NCI-H2227 (cell line): Measurements from ENCODE around the gene CHCHD3.

ENCODE experiments used
- DNase-seq: peaks from one replicate; lab custom pipeline; 2025; ENCODE audit not compliant: unreplicated experiment; lab: John Stamatoyannopoulos, UW

The CHCHD3 gene

DNA sequence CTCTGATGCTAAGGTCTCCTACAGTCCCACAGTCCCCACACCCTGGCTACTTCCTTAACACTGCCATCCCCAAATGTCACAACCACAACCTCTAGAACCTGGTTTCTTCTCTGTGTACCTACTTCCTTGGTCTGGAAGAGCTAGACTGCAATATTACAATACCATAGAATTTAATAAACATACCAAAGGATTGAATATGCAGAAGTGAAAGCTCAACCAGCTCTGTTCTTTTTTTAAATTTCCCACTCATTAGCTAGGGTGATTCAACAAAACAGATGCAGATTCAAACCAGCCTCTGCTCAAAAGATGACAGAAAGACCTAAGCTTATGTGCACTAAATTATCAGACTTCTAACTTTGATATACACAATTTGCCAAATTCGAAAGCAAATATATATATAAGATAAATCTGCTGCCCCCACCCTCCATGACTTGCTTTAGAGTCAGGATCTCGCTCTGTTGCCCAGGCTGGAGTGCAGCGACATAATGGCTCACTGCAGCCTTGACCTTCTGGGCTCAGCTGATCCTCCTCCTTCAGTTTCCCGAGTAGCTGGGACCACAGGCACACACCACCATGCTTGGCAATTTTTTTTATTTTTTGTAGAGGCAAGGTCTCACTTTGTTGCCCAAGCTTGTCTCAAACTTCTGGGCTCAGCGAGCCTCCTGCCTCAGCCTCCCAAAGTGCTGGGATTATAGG lies 212.6 kb downstream of the CHCHD3 start:
- DNase-seq: no peak

DNA sequence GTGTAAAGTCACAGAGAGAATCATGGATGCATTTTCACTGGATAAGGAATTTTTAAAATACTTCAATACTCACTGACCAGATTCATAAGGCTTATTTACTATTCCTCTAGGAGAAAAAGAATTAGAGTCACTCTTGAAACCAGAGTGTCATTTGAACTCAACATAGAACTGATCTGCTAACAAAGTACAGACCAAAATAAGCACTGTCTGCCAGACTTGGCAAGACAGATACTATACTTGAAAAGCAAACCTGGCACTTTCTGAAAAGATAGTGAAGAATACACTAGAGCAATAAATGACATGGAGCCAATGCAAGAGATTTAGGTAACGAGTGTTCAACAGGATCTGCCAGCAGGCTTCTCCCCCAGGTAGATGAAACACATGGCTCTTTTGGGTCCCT lies 215.3 kb downstream of the CHCHD3 start:
- no peak for DNase-seq

DNA sequence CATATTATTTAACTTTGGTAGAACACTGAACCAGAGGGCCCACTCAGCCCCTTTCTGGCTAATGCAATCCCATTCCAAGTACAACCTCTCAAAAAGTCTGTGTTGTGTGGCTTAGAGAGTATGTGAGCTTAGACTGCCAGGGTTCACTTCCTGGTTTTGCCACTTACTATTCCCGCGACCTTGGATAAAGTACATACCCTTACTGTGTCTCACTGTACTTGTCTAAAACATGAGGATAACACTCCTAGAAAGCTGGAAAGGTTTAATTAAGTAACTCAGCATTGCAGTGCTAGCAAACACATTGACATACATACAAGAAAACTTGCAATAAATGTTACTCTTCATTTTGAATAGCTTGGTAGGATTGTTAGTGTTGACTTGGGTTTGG lies 215.8 kb downstream of the CHCHD3 start:
- no peak for DNase-seq

DNA sequence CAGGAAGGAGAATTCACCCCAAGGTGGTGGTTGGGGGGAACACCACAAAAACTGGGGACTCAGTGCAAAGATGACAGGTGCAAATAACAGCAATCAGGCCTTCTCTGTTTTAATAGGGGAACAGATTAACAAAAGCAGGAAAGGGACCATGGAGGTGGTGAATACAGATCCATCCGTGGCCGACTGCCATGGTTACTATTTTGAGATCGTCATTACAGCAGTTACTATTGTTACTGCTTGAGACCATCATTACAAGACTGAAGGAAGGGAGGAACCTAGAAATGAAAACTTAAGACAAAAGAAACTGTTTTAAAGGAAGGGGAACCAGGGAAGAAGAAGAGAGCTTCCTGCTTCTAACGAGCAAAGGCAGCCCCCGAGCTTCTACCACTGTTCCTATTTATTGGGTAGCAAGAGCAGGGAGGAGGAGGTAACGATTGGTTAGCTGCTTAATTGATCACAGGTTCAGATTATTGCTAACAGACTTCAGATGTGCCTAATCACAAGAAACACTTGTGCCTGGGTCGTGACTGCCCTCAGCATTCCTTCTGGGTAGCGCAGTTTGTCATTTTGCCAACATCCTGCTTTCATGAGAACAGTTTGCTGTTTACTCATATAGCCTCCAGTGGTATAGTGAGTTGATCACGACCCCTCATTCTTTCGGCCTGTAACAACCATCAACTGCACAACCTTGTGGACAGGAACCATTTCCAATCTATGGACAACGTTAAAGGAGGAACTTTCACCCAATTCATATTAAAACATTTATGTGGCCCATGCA lies 216.3 kb downstream of the CHCHD3 start:
- no peak for DNase-seq

DNA sequence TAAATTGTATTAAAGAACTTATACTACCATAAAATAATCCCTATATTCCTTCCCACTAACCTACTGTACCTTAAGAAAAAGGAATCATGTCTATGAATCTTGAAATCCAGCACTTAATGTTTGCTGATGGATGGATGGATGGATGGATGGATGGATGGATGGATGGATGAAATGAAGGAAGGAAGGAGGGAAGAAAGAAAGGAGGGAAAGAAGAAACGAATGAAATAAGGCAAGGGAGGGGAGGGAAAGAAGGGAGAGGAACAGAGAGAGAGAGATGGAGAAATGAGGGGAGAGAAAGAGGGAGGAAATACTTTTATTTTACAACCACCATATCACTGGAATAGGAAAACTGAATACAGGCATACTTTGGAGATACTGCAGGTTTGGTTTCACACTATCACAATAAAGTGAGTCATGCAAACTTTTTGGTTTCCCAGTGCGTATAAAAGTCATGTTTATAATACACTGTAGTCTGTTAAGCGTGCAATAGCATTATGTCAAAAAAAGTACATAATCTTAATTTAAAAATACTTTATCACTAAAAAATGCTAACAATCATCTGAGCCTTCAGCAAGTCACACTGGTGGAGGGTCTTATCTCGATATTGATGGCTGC lies 219.8 kb downstream of the CHCHD3 start:
- DNase-seq: no peak

DNA sequence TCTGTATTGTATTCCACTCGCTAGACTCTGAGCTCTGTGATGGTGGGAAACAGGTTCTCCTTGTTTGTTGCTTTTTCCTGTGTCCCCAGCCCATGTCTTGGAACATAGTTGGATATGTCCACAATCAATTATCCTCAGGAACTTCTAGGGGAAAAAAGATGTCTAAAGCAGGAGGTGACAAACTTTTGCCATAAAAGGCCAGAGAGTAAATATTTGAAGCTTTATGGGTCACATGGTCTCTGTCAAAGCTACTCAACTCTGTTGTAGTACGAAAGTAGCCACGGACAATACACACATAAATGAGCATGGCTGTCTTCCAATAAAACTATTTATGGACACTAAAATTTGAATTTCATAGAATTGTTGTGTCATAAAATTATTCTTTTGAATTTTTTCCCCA lies 220.5 kb downstream of the CHCHD3 start:
- DNase-seq: no peak

DNA sequence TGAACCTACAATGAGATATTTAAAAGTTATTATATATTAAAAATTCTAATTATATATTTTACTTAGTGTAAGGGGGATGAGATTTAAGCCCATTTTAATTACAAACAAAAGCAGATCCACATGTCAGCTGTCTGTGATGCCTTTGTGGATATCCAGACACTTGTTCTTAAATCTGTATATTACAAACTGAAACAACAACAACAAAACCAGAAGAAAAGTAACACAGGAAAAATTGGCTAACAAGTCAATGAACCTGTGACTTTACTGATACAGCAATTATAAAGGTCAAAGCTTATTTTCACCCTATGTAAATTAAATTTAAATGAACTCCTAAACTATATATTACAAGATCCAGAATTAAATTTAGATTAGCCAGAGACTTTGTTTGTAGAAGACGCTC lies 222.7 kb downstream of the CHCHD3 start:
- no peak for DNase-seq

DNA sequence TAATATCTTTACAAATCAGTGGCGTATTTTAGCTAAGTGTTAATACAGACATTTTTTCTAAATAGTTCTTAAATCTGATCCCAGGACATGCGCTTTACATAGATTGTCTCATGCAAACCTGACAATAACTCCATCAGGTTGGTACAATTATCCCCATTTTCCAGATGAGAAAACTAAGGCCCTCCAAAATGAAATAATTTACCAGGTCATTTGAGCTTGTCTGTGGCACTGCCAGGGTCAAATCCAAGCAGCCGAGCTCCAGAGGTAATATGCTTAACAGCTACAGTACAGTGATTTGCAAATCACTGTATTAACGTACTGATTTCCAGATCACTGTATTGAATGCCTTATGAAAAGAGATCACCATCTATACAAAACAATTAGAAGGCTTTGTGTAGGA lies 223.1 kb downstream of the CHCHD3 start:
- DNase-seq: no peak

DNA sequence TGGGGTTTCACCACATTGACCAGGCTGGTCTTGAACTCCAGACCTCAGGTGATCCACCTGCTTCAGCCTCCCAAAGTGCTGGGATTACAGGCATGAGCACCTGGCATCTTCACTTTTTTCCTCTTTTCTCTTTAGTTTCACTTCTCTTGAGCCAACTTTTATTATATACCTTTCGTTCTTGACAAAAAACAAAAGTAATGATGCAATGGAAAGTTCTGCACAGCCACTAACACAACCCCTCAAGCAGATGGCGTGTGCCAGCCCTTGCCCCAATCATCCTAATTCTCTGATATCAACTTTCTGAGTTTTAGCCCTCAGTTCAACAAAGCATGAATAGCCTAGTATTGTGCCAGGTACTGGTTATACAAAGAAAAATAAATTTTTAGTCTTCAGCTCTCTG lies 223.6 kb downstream of the CHCHD3 start:
- DNase-seq: no peak

DNA sequence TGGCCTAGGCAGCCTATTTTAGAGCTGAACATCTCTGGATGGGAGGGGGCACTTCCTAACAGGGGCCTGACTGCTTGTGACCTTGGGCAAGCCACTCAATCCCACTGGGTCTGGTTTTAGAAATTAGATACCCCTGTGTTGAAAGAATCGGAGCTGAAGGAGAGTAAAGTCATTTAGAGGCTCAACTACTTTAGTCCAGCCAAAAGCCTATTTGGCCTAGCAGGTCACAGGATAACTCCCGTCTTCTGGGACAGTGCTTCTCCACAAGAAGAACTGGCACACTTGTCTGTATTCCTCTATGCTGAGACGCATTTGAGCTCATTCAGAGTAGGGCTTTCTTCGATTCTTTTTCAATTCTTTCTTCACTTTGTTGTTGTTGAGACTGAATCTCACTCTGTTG lies 224.2 kb downstream of the CHCHD3 start:
- DNase-seq: no peak

DNA sequence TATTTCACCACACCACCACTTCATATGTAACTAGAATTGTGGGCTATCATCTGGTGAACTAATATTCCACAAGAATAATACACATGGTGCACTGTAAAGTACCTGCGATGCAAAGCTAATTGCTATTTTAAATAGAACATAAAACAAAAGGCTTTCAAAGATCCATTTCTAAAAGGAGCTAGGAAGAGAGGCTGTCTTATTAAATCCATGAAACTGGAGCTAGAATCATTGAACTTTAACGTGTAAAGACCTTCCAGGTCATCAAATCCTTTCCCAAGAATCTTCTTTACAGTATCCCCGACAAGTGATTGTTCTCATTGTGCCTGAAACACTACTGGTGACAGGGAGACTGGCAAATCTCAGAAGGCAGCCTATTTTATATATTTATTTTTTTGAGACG lies 224.9 kb downstream of the CHCHD3 start:
- no peak for DNase-seq

DNA sequence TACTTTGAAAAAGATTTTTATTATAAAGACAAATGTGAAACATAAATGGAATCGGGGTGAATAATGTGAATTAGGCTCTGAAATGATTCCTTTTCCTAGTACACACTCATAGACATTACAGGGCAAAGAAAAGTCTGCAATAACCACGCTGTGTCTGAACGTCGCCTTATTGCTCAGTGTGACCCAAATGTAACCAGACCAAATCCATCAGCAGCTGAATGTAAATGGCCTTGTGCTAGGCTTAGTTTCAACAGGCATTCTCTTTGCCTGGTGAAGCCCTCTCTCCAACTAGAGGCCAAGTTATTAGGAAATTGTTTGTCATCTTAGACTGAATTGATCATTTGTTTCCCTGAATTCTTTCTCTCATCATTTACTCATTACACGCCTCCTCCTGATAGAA lies 225.5 kb downstream of the CHCHD3 start:
- no peak for DNase-seq

DNA sequence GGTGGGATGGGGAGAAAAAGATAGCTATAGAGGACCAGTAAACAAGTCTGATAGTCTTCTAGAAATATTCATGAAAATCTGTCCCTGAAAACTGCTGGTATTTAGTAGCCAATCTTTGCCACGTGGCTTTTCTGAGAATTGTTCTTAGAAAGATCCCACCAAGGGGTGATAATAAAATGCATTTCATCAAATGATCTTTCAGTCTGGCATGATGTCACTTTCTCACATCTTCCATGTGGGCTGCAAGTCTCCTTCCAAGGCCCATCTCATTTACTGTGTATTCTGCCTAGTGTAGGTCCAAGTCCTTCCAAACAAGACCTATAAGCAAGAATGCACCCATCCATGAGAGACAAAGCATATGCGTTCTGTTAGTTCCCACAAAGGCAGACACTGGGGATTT lies 226.0 kb downstream of the CHCHD3 start:
- no peak for DNase-seq

DNA sequence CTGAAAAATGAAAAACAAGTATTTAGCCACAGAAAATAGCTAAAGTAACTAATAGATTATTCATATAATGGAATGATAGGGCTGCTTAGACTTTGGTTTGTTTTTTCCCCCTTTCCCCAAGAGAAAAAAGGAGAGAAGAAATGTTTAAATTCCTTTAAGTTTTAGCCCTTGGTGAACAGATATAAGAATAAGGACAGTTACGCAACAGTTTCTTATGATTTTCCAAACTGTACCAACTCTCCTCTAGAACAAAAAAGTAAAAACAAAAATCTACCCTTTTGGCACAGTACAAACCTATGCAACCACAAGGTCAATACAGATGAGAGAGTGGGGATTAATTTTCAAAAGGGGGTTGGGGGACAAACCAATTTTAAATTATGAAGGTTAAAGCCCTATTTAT lies 227.7 kb downstream of the CHCHD3 start:
- DNase-seq: no peak

DNA sequence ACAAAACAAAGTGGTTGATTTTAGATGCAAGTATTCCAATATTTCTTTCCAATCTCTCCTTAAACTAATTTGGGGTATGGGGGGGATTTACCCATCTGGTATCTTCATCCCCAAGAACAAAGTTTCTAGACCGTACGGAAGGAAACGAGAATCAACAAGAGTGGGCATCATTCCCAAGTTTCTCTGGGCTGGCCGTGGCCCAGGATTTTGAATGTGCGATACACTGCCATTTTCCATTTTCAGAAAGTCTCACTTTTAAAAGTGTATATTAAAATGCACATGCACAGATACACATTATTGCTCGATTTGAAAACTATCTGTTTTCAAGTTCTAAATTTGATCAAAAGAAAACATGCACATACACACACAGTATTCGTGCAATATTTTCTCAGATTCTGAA lies 234.5 kb downstream of the CHCHD3 start:
- DNase-seq: no peak

DNA sequence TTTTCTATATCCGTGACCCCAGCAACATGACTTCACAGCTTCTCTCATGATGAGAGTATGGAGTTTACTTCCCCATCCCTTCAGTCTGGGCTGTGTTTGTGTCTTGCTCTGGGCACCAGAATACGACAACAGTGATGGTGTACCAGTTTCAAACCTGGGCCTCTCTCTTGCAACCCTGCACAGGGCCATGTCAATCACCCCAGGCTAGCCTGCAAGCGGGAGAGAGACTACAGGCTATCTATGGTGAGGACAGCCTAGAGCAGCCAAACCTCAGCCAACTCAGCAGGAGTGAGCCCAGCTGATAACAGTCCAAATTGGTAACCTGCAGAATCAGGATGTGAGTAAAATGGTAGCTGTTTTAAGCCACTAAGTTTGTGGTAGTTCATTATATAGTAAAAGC lies 235.8 kb downstream of the CHCHD3 start:
- no peak for DNase-seq

DNA sequence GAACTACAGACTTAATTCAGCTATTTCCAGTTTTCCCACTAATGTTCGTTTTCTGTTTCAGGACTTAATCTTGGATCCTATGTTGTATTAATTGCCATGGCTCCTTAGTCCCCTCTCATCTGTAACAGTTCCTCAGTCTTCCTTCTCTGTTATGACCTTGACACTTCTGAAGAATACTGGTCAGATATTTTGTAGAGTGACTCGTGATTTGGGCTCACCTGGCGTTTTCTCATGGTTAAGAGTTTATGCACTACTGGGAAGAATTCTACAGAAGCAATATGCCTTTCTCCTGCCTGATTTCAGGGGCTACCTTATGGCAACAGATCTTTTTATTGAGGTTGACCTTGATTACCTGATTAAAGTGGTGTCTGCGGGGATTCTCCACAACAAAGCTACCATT lies 239.4 kb downstream of the CHCHD3 start:
- no peak for DNase-seq

DNA sequence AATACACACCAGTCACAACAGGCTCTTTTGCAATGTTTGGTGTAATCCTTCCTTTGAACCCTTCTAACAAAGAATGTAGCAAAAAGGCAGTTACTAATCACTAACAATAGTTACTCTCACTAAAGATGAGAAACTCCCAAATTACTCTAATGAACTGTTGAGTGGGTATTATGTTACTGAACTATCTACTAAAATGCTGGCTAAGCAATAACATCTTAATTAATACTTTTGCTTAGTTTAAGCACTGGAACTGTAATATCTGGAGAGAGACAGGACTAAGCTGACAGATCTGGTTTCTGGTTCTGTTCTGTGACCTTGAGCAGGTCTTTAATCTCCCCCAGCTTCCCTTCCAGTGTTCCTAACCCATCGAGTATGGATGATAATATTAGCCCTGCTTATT lies 241.7 kb downstream of the CHCHD3 start:
- no peak for DNase-seq

DNA sequence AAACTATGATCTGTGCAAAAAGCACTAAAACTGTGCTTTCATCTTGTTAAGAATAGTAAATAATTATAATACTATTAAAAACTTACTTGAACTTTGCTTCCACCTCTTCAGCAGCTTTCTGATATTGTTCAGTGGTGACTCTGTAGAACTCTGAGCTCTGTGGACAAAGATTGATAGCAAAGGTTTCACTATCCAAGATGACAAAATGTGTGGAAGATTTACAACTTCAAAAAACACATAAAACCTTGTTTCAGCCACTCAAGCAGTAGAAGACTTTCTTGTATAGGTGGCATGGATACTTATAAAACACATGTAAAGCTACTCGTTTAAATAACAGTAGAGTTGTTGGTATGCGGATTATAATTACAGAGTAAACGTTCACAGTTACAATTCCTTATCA lies 243.6 kb downstream of the CHCHD3 start:
- DNase-seq: no peak

DNA sequence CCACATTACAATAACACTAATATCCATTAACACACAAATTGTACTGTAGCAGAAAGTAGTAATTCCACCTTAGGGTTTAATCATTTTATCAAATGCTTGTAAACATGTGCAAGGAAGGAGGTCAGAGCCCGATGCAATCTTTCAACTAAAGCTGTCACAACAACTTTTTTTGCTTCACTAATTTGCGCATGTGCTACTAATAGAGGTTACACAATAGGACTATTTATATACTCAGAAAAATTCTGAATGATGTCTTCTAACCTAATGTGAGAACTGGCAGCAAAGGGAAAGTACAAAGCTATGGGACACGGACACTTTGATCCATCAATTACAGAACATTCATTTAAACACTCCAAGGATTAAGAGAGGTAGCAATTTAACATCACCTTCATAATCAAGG lies 244.4 kb downstream of the CHCHD3 start:
- no peak for DNase-seq

DNA sequence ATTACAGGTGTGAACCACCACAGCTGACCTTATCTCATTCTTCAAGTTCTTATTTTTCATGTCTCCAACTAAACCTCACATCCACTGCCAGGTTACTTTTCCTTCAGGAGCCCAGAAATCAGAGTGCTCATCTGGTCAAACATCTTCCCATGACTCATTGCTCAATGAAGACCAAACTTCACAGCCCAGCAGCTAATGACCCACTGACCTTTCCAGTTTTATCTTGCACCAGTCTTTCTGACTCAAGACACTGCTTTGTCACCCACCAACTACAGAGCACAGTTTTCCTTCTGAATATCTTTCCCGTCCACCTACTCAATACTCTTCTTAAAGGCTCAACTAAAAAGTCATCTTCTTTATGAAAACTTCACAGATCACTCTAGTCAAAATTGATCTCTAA lies 245.1 kb downstream of the CHCHD3 start:
- DNase-seq: no peak

DNA sequence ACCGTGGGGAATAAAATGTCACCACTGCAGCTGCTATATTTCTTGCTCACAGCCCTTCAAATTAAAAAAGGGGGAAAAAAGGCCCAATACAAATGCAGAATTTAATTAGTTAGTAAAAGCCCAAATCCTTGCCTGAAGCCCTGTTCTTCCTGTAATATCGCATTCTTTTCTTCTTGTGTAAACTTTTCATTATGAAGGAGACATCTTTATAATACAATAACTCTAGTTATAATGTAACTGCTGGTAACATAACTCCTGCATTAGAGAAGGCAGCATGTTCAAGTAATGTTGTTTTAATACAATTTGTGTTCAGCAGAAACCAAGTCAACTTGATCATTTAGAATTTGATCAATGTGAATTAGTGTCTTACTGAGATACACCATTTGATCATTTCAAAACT lies 250.9 kb downstream of the CHCHD3 start:
- DNase-seq: no peak
